GM10266 (cell line): Measurements from ENCODE around the gene DVL3.

Experiments
- DNase-seq: peaks from one replicate; pipeline ENCODE4 v3.0.0; 2012; ENCODE audit errors: extremely low spot score
- TF ChIP-seq, protein P1 (sequence below): IDR thresholded peaks from 2 replicates; pipeline ENCODE4 v1.5.1; 2012; ENCODE audit warnings: mild to moderate bottlenecking, low read depth; ENCODE audit not compliant: control insufficient read depth, insufficient read depth; ENCODE audit errors: missing control alignments

The DVL3 gene

DNA sequence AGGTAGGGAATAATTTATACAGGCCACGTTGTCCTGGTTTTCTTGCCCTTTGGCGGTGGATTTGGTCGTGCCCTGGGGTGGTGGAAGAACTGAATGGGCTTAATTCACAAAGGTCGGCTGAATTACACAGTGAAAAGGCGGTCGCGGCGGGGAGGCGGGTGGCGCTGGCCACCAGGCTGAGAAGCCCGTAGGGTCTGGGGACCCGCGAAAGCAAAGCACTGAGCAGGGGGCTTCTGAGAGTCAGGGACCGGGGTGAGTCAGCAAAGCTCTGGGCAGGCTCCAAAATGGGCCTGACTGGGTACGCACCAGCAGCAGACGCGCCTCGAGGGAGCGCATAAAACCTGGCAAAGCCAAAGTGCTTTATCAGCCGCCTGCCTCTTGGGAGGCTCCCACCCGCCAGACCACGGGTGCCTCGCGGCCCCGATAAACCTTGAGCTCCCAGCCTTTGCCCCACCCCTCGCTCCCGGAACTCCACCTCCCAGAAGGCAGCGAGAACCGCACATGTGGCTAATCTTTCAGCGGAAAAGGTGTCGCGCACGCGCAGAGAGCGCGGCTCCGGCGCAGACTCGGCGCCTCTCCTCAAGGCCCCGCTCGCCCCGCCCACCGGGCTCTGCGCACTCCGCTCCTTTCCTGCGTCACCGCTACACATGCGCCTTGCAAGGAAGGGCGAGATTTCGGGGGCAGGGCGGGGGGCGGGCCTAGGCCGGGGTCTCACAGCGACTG lies 30.4 kb downstream of the DVL3 start:
- DNase-seq, result peak; percentile 99
- TF ChIP-seq, protein P1, sequence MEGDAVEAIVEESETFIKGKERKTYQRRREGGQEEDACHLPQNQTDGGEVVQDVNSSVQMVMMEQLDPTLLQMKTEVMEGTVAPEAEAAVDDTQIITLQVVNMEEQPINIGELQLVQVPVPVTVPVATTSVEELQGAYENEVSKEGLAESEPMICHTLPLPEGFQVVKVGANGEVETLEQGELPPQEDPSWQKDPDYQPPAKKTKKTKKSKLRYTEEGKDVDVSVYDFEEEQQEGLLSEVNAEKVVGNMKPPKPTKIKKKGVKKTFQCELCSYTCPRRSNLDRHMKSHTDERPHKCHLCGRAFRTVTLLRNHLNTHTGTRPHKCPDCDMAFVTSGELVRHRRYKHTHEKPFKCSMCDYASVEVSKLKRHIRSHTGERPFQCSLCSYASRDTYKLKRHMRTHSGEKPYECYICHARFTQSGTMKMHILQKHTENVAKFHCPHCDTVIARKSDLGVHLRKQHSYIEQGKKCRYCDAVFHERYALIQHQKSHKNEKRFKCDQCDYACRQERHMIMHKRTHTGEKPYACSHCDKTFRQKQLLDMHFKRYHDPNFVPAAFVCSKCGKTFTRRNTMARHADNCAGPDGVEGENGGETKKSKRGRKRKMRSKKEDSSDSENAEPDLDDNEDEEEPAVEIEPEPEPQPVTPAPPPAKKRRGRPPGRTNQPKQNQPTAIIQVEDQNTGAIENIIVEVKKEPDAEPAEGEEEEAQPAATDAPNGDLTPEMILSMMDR, result no peak

DNA sequence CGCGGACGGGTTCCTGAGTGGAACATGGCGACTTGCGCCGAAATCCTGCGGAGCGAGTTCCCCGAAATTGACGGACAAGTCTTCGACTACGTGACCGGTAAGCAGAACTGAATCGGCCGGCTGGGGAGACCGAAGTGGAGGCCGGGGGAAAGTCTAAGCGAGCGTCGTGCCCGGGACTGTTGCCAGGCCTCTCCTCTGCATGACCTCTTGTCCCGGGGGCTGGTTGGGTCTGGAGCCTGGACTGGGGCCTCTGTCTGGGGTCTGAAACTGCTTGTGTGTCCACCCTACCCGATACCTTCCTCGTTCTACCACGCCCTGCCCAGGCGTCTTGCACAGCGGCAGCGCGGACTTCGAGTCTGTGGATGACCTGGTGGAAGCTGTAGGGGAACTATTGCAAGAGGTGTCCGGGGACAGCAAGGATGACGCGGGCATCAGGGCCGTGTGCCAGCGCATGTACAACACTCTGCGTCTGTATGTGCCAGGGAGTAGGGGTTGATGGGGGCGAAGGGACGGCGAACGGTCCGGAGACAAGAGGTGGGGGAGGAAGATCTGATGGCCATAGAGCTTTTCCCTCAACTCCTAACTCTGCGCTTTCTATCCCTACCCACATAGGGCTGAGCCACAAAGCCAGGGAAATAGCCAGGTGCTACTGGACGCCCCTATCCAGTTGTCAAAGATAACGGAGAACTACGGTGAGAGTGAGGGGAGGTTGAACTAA lies 31.2 kb downstream of the DVL3 start, which contains the start of gene ABCF3:
TSS of gene ABCF3 (plus strand) at position 16 of the 718 bp plus-strand sequence. CDS start at position 25, 9 bp downstream.
- TF ChIP-seq, protein P1, result no peak
- no peak for DNase-seq

DNA sequence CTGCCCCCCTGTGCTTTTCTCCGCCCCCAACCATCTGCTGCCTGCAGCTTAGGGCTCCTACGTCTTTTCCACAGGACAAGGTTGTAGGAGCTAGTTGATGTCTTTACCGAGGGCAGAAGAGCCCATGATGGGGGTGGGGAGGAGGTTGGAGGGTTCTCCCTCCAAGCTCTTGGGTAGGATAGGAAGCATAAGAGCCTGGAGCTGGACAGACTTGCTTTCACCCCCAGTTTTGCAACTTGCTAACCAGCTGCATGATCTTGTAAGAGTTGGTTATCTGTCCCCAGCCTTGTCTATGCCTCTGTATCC lies 31.7 kb downstream of the DVL3 start:
- TF ChIP-seq, protein P1, result no peak
- no peak for DNase-seq

DNA sequence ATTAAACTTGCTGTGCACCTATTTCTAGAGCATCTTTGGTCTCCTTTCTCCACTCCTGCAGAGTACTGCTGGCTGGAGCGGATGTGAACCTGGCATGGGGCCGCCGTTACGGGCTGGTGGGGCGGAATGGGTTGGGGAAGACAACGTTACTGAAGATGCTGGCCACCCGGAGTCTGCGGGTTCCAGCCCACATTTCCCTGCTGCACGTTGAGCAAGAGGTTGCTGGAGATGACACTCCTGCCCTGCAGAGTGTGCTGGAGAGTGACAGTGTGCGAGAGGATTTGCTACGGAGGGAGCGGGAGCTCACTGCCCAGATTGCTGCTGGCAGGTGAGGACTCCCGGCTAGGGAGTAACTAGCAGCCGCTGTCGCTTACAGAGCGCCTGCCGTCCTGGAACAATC lies 32.9 kb downstream of the DVL3 start:
- TF ChIP-seq, protein P1, result no peak
- no peak for DNase-seq

DNA sequence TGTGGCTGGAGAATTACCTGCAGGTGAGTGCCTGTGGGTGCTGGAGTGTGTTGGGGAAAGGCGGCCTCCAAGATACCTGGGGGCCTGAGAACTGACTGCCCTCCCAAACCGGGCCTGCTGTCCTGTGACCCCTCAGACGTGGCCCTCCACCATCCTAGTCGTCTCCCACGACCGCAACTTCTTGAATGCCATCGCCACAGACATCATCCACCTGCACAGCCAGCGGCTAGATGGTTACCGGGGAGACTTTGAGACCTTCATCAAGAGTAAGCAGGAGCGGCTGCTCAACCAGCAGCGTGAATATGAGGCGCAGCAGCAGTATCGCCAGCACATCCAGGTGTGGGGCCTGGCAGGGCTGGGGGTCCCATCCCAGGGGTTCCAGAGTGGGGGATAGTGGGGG lies 34.2 kb downstream of the DVL3 start:
- DNase-seq, result no peak

DNA sequence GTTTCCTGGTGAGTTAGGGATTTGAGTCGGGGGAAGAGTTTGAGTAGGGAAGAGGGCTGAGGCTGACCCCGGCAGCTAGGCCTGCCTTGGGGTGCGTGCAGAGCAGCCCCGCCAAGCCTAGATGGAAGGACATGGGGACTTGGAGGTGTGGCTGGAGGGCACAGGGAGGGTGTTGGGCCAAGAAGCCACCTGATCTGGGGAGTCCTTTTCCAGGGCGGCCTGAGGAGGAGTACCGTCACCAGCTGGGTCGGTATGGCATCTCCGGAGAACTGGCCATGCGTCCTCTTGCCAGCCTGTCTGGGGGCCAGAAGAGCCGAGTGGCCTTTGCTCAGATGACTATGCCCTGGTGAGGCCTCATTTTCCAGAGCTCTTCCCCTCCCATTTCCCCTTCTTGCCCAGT lies 37.7 kb downstream of the DVL3 start:
- TF ChIP-seq, protein P1, result no peak
- no peak for DNase-seq

More for the DNA sequence above, 34.2 kb downstream of the DVL3 start:
- TF ChIP-seq, protein P1, result no peak

DNA sequence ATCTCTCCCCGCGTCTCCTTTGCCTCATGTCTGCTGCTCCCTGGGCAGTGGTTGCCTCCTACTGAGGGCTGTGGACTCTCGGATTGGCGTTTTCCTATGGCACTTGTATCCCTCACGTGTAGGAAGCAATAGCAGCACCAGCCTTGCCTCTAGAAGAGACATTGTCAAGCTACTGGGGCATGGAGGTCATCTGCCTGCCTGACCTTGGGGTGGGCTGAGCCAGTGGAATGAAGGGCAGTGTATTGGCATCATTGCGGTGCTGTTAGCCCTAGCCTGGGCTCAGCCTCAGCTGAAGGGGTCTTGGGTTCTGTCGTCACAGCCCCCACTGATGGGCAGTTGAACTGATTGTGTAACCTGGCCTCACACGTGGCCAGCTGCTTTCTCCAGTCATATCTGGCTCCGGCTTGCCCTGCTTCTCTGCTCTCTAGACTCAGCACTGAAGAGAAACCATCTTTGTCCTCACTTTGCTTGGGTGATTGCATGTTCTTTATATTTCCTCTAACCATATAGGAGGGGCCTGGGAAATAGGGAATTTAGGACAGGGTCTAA lies 38.9 kb downstream of the DVL3 start:
- DNase-seq, result no peak
- TF ChIP-seq, protein P1, result no peak
